RWPE1 (cell line): Measurements from ENCODE around the gene TM4SF20.

Source experiments
- CTCF ChIA-PET: fragments of 350-600 bp; sonication (Branson Sonifier 250); formaldehyde crosslinking; extraction: SDS; loops from one replicate; lab custom pipeline; 2021; lab: Yijun Ruan, JAX
- POLR2A ChIA-PET: fragments of 400-600 bp; formaldehyde crosslinking; extraction: SDS; loops from one replicate; lab custom pipeline; 2020; ENCODE audit warnings: antibody characterized with exemption; ENCODE audit not compliant: low non-redundant PET; lab: Yijun Ruan, JAX
- DNase-seq: peaks from one replicate; pipeline ENCODE4 v3.0.0; 2012; ENCODE audit warnings: low spot score
- H3K27ac ChIP-seq: fragments of 450-650 bp; 2 replicates; pipeline ENCODE4 v1.5.1; 2017
- CTCF ChIP-seq: fragments of 450-650 bp; conservative IDR thresholded peaks from 2 replicates; pipeline ENCODE4 v1.5.1; 2017; ENCODE audit warnings: low read depth, mild to moderate bottlenecking

Gene TM4SF20

DNA sequence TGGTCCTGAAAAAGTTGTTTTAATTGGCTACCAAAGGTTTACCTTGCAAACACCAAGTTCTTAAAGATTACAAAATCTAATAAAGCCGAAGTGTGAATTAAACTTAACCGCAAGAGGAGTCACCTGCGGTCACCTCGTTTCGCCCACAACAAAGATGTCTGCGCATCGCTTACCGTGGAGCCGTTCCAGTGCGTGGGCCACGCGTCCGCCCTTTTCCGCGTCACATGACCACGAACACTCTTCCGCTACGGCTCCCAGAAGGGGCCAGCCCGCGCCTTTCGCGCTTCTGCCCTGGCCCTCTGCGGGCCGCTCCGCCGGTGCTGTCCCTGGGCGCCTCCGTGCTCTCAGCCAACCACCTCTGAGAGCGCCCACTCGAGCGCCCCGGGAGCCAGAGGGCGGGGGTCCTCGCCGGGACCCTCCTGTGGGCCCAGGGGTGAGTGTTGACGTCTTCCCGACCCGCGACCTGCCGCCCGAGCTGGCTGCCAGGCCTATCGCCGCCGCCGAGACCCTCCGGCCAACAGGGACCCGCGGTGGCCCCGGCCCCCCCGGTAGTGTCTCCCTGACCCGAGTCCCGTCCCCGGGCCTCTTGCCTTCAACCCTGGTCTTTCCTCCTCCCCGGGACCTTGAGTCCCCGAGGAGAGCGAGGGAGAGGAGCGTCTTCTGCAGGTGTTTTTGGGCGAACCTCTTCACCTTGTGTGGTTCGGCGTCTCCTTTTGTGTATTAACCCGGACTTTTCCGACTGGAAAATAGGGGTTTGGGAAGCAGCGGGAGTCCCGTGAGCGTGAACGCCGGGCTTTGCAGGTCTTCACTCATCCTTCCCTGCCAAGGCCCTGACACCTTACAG lies 53.9 kb downstream of the TM4SF20 start, which contains the start of gene MFF:
Gene MFF (plus strand): TSS at position 257 of the 844 bp plus-strand sequence. CDS start 5,415 bp downstream, outside the sequence.
- peak within 1 kb of the TSS; percentile 84 for H3K27ac ChIP-seq
- peak; percentile 34 for TF ChIP-seq CTCF
- ChIA-PET CTCF (interaction anchor here (0.7 to 0.9 kb wide), 2 partner anchors 488 to 495 kb away, joined by 3 to 4 read pairs; partner anchors contain the start of gene CCL20), POLR2A (no interaction called here)
- DNase-seq: peak; percentile 93

GRCh38 chr2:227324642-227324994 lies 54.5 kb downstream of the TM4SF20 start:
- peak overlapping the region; percentile 84 for H3K27ac ChIP-seq
- ChIA-PET POLR2A (no interaction called here), CTCF (interaction anchor here (0.7 to 0.9 kb wide), 2 partner anchors 489 to 495 kb away, joined by 3 to 4 read pairs; partner anchors contain the start of gene CCL20)
- peak; percentile 38 for DNase-seq
- TF ChIP-seq CTCF: no peak

DNA sequence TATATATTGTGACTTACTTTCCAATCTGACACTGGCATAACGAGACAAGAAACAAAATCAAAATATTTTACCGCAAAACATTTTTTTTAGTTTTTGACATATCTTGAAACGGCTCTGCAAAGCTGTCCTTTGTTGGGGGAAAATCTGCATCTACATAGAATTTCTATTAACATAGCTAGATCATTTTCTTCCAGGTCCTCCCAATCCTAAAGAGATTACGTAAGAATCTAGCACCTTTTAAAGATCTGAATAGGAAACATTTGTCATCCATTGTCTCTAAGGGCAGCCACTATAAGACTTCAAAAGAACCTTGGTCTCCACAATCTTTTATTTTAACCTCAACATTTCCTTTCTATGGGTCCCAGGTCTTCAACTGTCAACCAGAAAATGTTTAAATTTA lies 55.3 kb downstream of the TM4SF20 start:
- POLR2A ChIA-PET: no interaction called here
- H3K27ac ChIP-seq: no peak overlapping the region
- no peak for TF ChIP-seq CTCF
- no peak for DNase-seq
- CTCF ChIA-PET: interaction anchor here (0.6 kb wide), 1 partner anchor 193 kb away, joined by 3 read pairs; no protein-coding TSS in a partner anchor

DNA sequence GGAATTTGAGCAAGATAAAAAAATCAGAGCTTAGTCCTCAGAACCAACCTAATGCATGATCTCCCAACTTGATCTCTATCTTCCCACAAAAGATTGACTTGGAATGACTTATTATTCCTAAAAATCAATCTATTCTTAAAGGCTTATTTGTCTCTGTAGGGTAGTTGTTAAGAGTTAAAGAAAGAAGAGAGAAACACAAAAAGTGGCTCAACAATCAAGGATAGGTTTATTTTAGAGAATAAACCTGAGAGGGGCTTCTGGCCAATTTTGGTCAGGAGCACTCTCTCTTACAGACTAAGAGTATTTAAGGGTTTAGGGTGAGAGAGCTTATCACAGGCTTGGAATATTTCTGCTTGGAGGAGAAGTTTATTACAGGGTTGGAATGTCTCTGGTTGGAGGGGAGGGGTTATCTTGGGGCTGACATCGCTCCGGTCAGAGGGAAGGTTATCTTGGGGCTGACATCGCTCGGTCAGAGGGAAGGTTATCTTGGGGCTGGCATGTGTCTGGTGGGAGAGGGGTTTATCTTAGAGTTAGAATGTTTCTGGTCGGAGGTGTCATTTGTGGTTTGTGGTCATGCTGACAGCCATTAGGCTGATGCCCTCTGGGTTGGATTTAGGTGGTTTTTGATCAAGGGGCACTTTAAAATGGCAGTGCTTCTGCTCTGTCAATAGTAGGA lies 56.4 kb downstream of the TM4SF20 start:
- ChIA-PET POLR2A (no interaction called here), CTCF (no interaction called here)
- no peak overlapping the region for H3K27ac ChIP-seq
- no peak for DNase-seq
- TF ChIP-seq CTCF: no peak

- DNase-seq: no peak
- no peak overlapping the region for H3K27ac ChIP-seq
- ChIA-PET CTCF (interaction anchor here (0.6 kb wide), 2 partner anchors 241 to 335 kb away, joined by 3 read pairs; no protein-coding TSS in a partner anchor), POLR2A (no interaction called here)
- no peak for TF ChIP-seq CTCF
Observed at GRCh38 chr2:227320305-227321094, 58.6 kb downstream of the TM4SF20 start.

DNA sequence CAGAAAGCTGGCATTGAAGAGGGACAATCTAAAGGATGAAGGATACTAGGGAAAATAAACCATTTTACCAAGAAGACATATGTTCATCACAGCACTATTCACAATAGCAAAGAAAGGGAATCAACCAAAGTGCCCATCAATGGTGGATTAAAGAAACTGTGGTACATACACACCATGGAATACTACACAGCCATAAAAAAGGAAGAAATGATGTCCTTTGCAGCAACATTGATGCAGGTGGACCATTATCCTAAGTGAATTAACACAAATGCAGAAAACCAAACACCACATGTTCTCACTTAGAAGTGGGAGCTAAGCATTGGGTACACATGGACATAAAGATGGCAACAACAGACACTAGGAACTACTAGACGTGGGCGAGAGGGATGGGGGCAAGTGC lies 61.3 kb downstream of the TM4SF20 start:
- no peak overlapping the region for H3K27ac ChIP-seq
- ChIA-PET POLR2A (no interaction called here), CTCF (no interaction called here)
- TF ChIP-seq CTCF: no peak
- DNase-seq: no peak
